T-helper 1 cell treated with Interleukin-12 subunit alpha and Interleukin-12 subunit beta and Interleukin-4 antibody, amounts not matched to agents 30 μg/mL and 1 μg/mL, for 36 hours (primary cell): ENCODE results near the gene SERPINA1.
"Not testable (repeated sequence)": the region's sequence is repeated elsewhere in the genome, so short reads cannot be mapped to it uniquely, and the experiment has no call there.

ENCODE experiments used
- H3K27ac Mint-ChIP-seq: one replicate; pipeline ENCODE4 v1.8.0; 2021; ENCODE audit warnings: mild to moderate bottlenecking, mixed read lengths
- H3K27me3 Mint-ChIP-seq: one replicate; pipeline ENCODE4 v1.8.0; 2021; ENCODE audit warnings: low read depth, mixed read lengths
- H3K36me3 Mint-ChIP-seq: one replicate; pipeline ENCODE4 v1.8.0; 2021; ENCODE audit warnings: low read depth, mixed read lengths
- H3K4me1 Mint-ChIP-seq: one replicate; pipeline ENCODE4 v1.8.0; 2021; ENCODE audit warnings: low read depth, mixed read lengths
- H3K4me3 Mint-ChIP-seq: one replicate; pipeline ENCODE4 v1.8.0; 2021; ENCODE audit warnings: mild to moderate bottlenecking, moderate library complexity, mixed read lengths
- H3K9me3 Mint-ChIP-seq: one replicate; pipeline ENCODE4 v1.8.0; 2021; ENCODE audit warnings: mixed read lengths

SERPINA1 gene

DNA sequence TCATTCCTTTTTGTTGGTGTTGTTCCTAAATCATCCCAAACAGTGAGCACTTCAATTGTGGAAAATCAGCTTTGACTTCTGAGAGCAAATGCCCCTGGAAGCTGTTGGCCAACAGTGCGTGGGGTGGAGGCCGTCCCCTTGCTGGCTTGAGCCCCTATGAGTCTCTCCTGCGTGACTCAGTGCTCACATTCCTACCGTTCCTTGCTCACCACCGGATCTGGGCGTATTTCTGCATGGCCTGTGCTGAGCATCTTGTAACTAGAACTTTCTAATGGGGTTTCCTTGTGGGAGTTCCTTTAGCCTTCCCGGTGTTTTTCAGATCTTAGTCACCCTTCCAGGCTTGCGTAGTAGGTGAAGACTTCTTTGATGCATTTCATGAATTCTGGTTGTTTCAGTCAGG is 14.7 kb downstream of the SERPINA1 start:
- H3K9me3 Mint-ChIP-seq, result no peaks in the 10 kb centered on the region
- no peaks in the 10 kb centered on the region for H3K4me1 Mint-ChIP-seq
- H3K27me3 Mint-ChIP-seq, result peaks cover 5% of the 10 kb centered on the region
- H3K27ac Mint-ChIP-seq, result no peak overlapping the region
- no peak overlapping the region for H3K4me3 Mint-ChIP-seq
- no peaks in the 10 kb centered on the region for H3K36me3 Mint-ChIP-seq

DNA sequence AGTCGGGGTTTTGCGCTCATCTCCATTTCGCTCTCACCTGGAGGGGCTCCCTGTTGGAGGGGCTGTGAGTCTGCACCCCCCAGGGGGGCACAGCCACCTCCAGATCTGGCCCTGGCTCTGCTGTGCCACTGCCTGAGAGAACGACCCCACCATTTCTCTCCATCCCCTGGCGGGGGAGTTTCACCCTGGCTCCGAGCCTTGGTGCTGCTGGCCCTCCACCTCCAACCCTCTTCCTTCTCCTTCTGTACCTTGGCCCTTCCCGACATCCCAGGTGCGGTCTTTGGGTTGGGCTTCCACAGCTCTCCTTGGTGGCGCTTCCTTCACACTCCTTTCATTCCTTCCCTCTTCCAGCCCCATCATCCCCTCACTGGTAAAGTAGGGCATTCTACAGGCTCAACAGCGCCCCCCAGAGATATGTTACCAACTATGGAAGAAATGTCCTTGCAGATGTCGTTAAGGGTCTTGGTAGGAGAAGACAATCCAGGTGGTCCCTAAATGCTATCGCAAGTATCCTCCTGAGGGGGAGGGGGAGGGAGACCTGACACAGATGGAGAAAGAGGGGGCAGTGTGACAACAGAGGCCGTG is 16.3 kb downstream of the SERPINA1 start:
- H3K27ac Mint-ChIP-seq, result no peak overlapping the region
- H3K27me3 Mint-ChIP-seq, result peaks cover 5% of the 10 kb centered on the region
- no peak overlapping the region for H3K4me3 Mint-ChIP-seq
- H3K36me3 Mint-ChIP-seq, result no peaks in the 10 kb centered on the region
- H3K9me3 Mint-ChIP-seq, result no peaks in the 10 kb centered on the region
- no peaks in the 10 kb centered on the region for H3K4me1 Mint-ChIP-seq

DNA sequence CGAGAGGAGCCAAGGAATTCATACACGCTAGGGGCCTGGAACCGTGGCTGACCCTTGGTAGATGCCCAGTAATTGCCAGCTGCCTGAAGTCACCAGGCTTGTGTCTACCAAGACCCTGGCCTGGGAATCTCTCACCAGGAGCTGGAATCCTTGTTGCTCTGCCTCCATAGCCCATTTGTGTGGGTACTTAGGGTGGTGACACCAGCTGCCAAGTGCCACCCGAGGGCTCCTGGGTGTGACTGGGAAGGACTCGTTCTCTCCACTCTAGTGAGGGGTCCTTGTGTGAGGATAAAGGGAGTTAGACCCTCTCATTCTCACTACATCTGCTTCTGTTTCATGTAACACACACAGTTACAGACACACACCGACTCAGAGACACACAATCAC is 17.9 kb downstream of the SERPINA1 start:
- H3K4me3 Mint-ChIP-seq, result no peak overlapping the region
- H3K27me3 Mint-ChIP-seq, result peaks cover 5% of the 10 kb centered on the region
- H3K9me3 Mint-ChIP-seq, result no peaks in the 10 kb centered on the region
- H3K27ac Mint-ChIP-seq, result no peak overlapping the region
- no peaks in the 10 kb centered on the region for H3K36me3 Mint-ChIP-seq
- no peaks in the 10 kb centered on the region for H3K4me1 Mint-ChIP-seq

DNA sequence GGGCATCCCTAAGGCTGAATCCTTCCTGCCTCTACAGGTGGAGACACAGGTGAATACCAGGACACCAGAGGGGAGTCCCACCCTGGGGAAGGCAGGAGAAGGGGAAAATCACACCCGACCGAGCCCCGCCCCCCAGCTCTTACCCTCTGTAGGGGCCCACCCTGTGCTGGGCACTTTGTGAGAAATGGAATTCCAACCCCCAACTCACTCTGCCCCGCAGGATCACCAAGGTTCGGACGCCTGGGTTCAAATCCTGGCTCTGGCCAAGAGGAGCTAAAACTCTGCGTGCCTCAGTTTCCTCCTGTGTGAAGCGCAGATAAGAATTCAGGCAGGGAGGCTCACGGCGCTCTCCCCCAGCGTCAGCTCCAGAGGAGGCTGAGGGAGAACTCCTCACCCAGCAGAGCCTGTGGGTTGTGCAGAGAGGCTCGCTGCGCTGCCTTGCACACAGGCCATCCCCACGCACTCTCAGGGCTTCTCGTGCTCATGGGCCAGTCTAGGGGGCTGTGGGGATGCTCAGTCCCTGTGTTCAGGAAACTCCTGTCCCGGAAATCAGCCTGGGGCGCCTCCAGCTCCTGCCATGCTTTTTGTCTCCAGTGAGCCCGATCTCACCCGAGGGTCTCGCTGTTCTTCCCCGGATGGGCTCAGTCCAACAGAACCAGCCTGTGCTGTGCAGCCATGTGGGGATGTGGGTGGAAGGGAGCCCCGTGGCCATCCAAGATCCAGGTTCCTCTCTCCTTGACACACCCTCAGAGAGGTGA is 18.5 kb downstream of the SERPINA1 start:
- not testable (repeated sequence) for H3K27ac Mint-ChIP-seq, H3K36me3 Mint-ChIP-seq, H3K4me3 Mint-ChIP-seq, H3K27me3 Mint-ChIP-seq, H3K4me1 Mint-ChIP-seq, H3K9me3 Mint-ChIP-seq

DNA sequence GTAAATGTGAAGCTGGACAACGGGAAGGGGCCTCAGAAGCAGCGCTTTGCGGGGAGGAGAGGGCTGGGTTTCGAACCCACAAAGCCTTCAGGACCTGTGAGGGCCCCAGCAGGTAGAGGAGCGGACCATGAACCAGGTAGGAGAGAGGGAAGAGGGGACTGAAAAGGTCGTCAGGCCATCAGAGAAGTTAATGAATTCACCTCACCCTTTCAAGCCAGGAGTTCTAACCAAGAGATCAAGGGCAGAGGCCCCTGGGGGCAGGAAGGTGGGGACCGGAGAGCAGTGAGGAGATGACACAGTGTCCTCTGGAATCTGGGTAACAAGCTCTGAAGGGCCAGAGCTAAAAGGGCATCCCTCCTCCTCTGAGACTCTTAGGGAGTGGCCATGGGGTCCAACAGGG is 19.4 kb downstream of the SERPINA1 start:
- Mint-ChIP-seq H3K27me3 (peaks cover 1% of the 10 kb centered on the region), H3K36me3 (no peaks in the 10 kb centered on the region), H3K4me3 (no peak overlapping the region), H3K4me1 (no peaks in the 10 kb centered on the region), H3K9me3 (no peaks in the 10 kb centered on the region), H3K27ac (no peak overlapping the region)

DNA sequence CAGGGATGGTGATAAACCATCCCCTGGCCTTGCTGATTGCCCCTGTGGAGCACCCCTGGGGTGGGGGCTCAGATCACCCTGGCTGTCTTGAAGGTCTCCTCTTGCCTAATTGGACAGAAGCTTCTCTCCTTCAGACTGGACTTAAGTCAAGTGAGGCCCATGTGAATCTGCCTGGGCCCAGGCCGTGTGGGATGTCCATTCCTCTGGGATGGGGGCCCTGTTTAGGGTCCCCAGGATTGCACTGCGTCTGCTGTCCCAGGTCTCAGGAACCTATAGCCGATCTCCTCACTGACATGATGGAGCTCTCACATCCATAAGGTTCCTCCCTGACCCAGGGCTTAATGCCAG is 20.2 kb downstream of the SERPINA1 start:
- no peaks in the 10 kb centered on the region for H3K4me1 Mint-ChIP-seq
- no peaks in the 10 kb centered on the region for H3K9me3 Mint-ChIP-seq
- H3K36me3 Mint-ChIP-seq, result no peaks in the 10 kb centered on the region
- H3K27me3 Mint-ChIP-seq, result no peaks in the 10 kb centered on the region
- no peak overlapping the region for H3K27ac Mint-ChIP-seq
- H3K4me3 Mint-ChIP-seq, result no peak overlapping the region

DNA sequence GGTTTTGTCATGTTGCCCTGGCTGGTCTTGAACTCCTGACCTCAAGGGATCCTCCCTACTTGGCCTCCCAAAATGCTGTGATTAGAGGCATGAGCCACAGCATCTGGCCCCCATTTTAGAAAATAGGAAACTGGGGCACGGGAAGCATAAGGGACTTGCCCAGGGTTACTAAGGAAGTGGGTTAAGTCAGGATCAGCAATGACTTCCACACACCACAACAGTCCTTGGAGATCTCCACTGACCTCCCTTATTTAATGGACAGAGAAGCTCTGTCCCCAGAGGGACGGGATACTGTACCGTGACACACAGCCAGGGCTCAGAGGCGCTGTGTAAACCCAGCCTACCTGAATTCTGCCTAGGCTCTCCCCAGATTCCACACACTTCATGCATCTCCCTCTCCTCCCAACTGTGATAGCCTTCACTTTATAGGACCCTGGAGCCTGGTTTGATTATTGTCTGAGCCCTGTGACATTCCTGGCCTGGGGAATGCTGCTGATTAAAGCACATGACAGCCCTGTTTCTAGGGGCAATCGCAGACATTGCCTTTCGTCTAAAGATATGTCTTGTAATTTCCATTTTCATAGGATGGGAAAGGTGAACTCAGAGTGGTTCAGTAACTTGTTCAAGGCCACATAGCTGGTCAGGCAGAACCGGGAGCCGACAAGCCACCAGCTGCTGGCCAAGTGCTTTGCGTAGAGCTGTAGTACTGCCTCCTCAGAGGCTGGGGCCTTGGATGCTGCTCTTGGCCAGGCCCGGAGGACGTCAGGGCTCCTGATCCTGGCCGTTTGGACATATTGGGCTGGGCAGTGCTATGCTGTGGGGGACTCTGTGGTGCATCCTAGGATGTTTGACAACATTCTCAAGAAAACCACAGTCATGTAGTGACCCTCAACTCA is 20.8 kb downstream of the SERPINA1 start:
- Mint-ChIP-seq H3K4me1 (no peaks in the 10 kb centered on the region), H3K27me3 (no peaks in the 10 kb centered on the region), H3K4me3 (no peak overlapping the region), H3K9me3 (no peaks in the 10 kb centered on the region), H3K36me3 (no peaks in the 10 kb centered on the region), H3K27ac (no peak overlapping the region)

DNA sequence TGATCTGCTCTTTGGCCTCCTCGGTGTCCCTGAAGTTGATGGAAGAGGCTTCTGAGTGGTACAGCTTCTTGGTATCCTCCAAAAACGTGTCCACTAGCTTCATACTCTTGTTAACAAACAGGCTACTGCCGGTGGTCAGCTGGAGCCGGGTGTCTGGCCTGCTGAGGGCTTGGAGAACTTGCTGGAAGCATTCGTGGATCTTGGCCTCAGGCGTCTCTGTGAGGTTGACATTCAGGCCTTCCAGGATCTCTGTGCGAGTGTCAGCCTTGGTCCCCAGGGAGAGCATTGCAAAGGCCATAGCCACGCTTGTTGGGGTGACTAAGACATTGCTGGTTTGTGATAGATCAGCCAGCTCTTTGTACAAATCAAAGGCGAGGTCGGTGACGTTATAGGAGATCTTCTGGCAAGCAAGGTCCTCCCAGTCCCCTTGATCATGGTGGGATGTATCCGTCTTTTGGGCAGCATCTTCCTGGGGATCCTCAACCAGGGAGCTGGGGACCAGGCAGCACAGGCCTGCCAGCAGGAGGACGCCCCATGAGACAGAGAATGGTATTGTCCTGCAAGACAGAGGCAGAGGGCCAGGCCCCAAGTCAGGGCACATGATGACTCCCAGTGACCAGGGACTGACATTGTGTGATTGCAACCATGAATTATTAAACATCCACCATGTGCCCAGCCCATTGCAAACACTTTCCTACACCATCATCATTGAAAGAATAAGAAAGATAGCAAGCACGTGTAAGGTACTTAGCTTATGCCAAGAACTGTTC is 22.1 kb downstream of the SERPINA1 start, which contains the start of gene SERPINA2:
TSS of gene SERPINA2 (minus strand) at position 553 of the 770 bp plus-strand sequence.
- Mint-ChIP-seq H3K27me3 (no peaks in the 10 kb centered on the region), H3K36me3 (no peaks in the 10 kb centered on the region), H3K9me3 (no peaks in the 10 kb centered on the region), H3K4me1 (no peaks in the 10 kb centered on the region), H3K27ac (no peak within 1 kb of the TSS), H3K4me3 (no peak within 1 kb of the TSS)

DNA sequence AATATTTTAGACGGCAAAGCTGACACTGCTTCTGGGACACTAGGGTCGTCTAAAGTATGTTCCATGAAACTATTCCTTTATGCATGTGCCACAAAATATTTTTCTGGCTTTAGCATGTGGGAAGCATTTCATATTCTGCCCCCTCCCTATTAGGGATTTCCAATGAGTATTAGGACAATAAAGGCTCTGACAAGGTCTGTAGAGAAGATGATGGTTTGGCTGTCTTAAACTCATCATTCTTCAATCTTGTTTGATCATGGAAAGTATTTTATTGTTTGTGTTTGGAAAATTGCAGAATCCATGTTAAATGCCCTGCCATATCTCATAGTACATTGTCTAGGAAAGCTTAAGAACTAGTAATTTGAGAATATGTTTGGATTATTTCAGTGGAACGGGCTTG is 22.8 kb downstream of the SERPINA1 start:
- no peaks in the 10 kb centered on the region for H3K36me3 Mint-ChIP-seq
- H3K9me3 Mint-ChIP-seq, result no peaks in the 10 kb centered on the region
- H3K27me3 Mint-ChIP-seq, result peaks cover 3% of the 10 kb centered on the region
- H3K27ac Mint-ChIP-seq, result no peak overlapping the region
- no peaks in the 10 kb centered on the region for H3K4me1 Mint-ChIP-seq
- no peak overlapping the region for H3K4me3 Mint-ChIP-seq

DNA sequence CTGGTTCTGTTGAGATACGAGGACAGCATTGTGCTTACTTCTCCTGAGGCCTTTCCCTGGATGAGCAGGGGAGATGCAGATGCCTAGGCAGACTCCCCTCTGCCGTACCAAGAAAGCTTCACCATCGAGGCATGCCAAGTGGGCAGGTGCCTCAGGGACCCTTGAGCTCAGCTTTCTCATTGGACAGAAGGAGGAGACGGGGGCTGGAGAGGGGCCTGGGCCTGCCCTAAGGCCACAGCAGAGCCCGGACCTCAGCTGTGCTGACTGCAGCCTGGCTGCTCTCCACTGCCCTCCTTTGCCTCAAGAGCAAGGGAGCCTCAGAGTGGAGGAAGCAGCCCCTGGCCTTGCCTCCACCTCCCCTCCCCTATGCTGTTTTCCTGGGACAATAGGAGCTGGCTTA is 23.4 kb downstream of the SERPINA1 start:
- H3K9me3 Mint-ChIP-seq, result no peaks in the 10 kb centered on the region
- peaks cover 5% of the 10 kb centered on the region for H3K27me3 Mint-ChIP-seq
- no peak overlapping the region for H3K4me3 Mint-ChIP-seq
- no peaks in the 10 kb centered on the region for H3K36me3 Mint-ChIP-seq
- H3K4me1 Mint-ChIP-seq, result no peaks in the 10 kb centered on the region
- no peak overlapping the region for H3K27ac Mint-ChIP-seq

DNA sequence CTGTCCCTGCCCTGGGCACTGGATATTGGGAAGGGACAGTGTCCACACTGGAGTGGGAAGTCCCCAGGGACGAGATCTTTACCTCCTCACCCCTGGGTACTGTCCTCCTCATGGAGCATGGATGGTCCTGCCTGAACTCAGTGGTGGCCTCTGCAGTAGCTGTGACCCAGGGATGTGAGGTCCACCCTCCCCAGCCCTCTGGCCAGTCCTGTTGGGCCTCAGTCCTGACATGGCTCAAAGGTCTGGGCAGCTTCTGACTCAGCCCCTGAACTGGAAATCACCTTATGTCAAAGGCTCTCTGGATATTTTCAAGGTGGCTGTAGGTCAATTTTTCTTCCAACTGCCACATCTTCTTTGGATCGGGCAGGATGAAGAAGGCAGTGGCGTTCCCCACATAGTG is 24.4 kb downstream of the SERPINA1 start:
- Mint-ChIP-seq H3K27ac (no peak overlapping the region), H3K36me3 (no peaks in the 10 kb centered on the region), H3K27me3 (peaks cover 5% of the 10 kb centered on the region)

DNA sequence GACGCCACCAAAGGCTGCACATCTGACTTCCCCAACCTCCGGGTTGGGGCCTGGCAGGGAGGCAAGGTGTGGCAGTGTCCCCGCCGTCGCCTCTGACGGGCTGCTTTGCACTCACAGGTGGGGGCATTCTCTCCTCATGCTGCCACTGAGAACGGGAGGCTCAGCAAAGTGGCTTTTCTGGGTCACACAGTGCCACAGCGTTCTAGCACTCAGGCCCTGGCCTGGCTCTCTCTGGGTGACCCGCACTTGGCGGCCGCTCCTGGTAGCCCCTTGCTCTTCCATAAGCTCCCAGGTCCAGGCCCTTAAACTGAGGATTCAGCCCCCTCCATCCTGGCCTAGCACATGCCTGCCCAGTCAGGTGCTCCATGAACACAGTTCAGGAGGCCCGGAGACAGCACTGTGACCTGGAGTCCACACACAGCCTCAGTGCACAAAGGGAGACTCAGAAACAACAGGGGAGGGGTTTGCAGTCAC is 25.2 kb downstream of the SERPINA1 start:
- Mint-ChIP-seq H3K9me3 (no peaks in the 10 kb centered on the region), H3K4me3 (no peak overlapping the region), H3K36me3 (no peaks in the 10 kb centered on the region), H3K4me1 (no peaks in the 10 kb centered on the region), H3K27ac (no peak overlapping the region), H3K27me3 (peaks cover 5% of the 10 kb centered on the region)

More for the DNA sequence above, 24.4 kb downstream of the SERPINA1 start:
- Mint-ChIP-seq H3K9me3 (no peaks in the 10 kb centered on the region), H3K4me1 (no peaks in the 10 kb centered on the region), H3K4me3 (no peak overlapping the region)

DNA sequence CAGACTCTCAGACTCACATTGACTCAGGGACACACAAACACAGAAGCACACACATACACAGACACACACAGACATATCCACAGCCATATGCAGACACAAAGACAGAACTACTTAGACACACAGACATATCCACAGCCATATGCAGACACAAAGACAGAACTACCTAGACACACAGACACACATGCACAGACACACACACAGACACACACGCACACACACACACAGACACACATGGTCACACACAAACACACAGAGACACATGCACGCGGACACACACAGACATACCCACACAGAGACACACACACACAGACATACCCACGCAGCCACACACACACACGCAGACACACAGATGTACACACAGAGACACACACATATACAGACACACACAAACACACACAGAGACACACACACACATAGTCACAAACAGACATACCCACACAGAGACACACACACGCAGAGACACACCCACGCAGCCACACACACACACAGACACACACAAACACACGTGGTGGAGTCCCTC is 25.7 kb downstream of the SERPINA1 start:
- no peaks in the 10 kb centered on the region for H3K4me1 Mint-ChIP-seq
- H3K27me3 Mint-ChIP-seq, result peaks cover 8% of the 10 kb centered on the region
- H3K27ac Mint-ChIP-seq, result no peak overlapping the region
- no peaks in the 10 kb centered on the region for H3K36me3 Mint-ChIP-seq
- H3K4me3 Mint-ChIP-seq, result no peak overlapping the region
- no peaks in the 10 kb centered on the region for H3K9me3 Mint-ChIP-seq

DNA sequence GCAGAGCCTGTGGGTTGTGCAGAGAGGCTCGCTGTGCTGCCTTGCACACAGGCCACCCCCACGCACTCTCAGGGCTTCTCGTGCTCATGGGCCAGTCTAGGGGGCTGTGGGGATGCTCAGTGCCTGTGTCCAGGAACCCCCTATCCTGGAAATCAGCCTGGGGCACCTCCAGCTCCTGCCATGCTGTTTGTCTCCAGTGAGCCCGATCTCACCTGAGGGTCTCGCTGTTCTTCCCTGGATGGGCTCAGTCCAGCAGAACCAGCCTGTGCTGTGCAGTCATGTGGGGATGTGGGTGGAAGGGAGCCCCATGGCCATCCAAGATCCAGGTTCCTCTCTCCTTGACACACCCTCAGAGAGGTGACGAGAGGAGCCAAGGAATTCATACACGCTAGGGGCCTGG is 26.7 kb downstream of the SERPINA1 start:
- Mint-ChIP-seq H3K27ac (no peak overlapping the region), H3K36me3 (no peaks in the 10 kb centered on the region), H3K9me3 (no peaks in the 10 kb centered on the region), H3K4me3 (no peak overlapping the region), H3K4me1 (no peaks in the 10 kb centered on the region), H3K27me3 (peaks cover 10% of the 10 kb centered on the region)
